GM19240 (cell line): ENCODE measurements around the gene LUC7L3.

ENCODE experiments used
- DNase-seq: peaks from one replicate; pipeline ENCODE4 v3.0.0; 2011; ENCODE audit warnings: low spot score; ENCODE audit not compliant: insufficient read length

The LUC7L3 gene

DNA sequence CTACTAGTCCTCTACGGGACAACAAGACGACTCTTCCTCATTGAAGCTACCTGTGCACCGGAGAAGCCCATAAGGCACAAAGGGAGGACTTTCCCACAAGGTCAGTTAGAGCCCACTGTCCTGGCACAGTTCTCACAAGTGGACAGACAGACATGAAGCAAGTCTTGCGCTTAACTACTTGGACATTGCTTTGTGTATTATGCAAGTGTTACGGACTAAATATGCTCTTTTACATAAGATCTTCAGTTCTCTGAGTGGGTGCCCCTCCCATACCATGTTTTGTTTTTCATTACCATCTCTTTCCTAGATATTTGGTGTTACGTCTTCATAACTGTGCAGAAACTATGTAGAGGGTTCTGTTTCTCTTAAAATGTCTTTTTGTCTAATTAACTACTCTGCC, 29.8 kb downstream of the LUC7L3 start:
- no peak for DNase-seq

DNA sequence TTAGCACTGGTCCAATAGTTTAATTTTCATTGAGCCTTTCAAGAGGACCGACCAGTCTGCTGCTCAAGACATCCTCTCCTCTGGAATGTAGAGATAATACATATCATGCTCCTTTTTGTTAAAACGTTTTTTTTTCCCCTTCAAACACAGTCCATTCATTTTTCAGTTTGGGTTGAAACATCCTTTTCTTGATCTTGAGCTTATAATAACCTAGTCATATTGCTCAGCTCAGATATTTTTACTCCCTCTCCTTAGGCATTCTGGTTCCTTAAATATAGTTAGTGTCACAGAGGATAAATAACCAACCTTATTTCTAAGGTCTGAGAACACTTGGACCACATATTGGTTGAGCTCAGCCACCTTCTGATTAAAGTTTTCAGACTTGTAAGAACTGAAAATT, 35.1 kb downstream of the LUC7L3 start:
- DNase-seq: no peak

DNA sequence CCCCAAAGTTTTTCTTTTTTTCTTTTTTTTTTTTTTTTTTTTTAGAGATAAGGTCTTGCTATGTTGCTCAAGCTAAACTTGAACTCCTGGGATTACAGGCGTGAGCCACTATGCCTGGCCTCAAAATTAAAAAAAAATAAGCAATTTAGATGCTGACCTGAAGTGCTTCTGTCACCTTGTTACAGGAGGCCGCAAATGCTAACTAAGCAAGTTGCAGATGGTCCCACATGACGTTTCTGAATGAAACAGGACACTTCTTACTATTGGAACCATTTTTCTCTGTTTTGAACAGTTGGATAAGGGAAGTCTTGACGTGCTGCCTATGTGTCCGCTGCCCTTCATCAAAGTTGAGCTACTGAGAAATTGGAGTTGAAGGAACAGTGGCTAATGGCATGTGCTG, 39.1 kb downstream of the LUC7L3 start:
- DNase-seq: no peak

DNA sequence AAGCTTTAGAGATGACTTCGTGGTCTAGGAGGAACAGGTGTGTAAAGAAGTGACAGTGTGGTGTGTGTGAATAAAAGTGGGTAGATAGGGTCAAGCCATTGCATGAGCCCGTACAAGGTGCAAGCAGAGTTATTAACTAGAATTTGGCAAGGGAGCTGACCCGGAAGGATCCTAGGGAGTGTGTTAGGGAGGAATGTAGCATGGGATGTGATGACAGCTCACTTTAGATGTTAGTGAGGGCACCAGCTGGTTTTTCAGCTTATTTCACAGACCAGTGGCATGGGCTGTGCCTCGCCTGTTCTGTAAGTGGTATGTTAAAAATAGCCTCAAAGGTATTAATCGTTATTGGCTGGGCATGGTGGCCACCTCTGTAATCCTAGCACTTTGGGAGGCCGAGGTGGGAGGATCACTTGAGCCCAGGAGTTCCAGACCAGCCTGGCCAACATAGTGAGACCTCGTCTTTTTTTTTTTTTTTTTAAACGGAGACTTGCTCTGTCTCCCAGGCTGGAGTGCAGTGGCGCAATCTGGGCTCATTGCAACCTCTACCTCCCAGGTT, 39.7 kb downstream of the LUC7L3 start:
- no peak for DNase-seq

DNA sequence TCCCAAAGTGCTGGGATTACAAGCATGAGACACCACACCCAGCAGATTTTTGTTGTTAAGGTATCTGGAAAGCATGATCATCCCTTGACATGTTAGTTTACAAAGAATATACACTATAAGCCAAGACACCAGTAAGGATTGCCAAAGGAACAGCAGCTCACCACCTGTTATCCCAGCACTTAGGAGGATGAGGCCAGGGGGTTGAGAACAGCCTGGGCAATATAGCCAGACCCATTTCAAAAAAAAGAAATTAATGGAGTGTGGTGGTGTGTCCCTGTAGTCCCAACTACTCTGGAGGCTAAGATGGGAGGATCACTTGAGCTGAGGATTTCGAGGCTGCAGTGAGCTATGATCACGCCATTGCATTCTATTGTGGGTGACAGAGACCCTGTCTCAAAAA, 42.8 kb downstream of the LUC7L3 start:
- no peak for DNase-seq

GRCh38 chr17:50763716-50764475, 44.5 kb downstream of the LUC7L3 start:
- no peak for DNase-seq

GRCh38 chr17:50764734-50765149, 45.3 kb downstream of the LUC7L3 start:
- no peak for DNase-seq

GRCh38 chr17:50765454-50766221, 46.2 kb downstream of the LUC7L3 start:
- DNase-seq: no peak

- no peak for DNase-seq
Measured at GRCh38 chr17:50766222-50767023, 47.0 kb downstream of the LUC7L3 start.

DNA sequence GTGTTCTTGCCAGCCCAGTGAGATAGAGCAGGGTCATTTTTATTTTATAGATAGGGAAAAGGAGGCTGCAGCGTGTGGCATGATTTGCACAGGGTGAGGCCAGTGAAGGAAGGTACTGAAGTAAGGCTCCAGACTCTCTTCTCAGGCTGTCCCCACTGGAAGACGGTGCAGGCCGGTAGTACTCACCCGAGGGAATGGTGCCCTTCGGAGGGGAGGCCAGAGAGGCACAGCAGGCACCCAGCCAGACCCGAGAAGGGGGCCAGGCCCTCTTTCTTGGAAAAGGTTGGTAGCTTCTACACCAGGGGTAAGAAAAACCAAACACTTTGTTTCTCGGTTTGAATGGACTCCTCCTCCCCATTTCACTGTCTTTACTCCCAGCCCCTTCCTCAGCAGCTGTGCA, 47.6 kb downstream of the LUC7L3 start:
- DNase-seq: no peak

DNA sequence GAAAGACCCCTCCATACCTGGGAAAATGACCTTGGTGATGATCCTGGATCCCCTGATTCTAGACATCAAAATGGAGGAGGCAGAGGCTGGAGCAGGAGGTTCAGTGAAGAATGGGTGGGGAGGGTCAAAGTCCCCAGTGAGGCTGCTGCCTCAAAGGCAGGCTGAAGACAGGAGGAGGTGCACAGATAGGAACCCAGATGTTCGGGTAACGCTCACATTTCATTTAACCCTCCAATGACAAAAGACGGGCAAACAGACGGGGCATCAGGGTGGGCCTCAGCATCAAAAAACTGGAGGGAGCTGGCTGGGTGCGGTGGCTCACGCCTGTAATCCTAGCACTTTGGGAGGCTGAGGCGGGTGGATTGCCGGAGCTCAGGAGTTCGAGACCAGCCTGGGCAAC, 48.0 kb downstream of the LUC7L3 start, which contains the start of gene ANKRD40CL:
TSS of gene ANKRD40CL (minus strand) at position 73 of the 400 bp plus-strand sequence. CDS start 605 bp downstream, outside the sequence.
- DNase-seq: no peak

DNA sequence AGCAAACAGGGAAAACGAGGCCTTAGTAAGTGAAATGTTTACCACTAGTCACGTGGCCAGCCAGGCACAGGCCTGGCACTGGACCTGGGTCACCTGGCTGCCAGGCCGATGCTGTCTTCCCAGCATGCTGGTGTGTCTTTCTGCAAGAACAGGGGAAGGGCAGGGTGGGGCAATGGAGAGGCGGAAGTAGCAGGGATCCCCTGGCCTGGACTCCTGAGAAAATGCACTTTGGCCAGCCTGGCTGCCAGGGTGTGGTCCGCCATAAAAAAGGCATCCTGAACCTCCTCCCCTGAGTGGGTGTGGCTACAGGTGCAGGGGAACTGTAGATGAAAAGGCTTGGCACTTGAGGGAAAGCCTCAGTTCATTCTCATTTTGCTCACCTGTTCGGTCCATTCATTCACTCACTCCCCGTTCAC, 49.0 kb downstream of the LUC7L3 start:
- no peak for DNase-seq

DNA sequence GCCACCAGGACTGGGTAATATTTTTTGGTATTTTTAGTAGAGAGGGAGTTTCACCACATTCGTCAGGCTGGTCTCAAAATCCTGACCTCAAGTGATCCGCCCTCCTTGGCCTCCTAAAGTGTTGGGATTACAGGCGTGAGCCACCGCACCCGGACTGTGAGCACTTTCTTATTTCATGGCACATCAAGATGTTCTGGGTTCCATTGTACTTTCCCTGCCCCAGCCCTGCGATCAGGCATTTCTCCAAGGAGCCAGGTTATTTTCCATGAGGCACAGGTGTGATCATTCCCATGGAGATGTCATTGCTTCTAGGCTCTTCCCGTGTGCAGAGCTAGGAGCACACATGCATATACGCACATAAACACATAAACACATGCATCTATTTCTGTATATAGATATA, 50.5 kb downstream of the LUC7L3 start:
- DNase-seq: no peak

GRCh38 chr17:50770346-50770745, 50.9 kb downstream of the LUC7L3 start:
- DNase-seq: no peak

DNA sequence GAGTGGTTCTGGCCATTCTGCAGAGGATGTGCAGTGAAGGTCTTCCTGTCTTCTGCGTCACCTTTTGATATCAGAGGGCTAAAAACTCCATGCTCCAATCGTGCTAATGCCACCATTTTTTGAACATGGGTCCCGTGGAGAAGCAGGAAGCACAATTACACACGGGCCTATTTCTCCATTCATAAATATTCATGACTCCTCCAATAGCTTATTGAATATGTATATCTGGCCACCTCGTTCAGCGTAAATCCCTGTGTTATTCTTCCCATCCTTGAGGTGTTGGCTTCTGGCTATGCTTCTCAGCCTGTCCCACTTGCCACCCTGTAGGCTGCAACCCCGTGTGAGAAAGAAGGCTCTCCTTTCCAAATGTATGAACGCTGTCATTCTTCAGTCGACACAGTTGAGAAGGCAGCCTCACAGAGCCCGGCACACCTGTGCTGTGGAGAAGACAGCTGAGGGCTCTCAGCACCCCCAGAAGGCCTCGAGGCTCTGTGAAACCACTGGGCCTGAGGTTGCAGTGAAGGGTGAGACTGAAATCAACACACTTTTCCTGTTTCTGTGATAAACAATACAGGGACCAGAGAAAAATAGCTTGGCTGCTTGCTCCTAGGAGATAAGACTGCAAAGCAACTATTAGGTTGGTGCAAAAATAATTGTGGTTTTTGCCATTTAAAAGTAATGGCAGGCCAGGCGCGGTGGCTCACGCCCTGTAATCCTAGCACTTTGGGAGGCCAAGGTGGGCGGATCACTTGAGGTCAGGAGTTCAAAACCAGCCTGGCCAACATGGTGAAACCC, 52.8 kb downstream of the LUC7L3 start:
- no peak for DNase-seq

DNA sequence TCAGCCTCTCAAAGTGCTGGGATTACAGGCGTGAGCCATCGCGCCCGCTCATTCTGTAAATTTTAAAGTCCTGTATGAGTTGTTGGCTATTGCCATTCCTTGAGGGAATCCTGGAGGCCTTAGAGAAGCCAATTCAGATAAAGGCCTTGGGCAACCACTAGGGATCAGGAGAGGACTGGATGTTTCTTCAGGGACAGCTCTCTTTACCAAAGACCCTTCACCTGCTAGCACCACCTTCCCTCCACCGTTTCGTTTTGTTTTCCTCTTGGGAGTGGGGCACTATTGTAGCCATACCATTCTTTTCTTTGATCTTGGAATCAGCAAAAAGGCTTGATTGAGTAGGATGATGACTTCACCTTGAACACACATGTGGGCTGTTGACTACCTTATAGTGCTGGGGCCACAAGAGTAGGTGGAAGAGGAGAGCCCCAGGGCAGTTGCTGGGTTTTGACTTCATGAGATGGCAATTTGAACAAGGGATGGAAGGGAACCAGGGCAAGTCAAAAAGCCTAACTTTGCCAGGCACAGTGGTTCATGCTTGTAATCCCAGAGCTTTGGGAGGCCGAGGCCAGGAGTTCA, 54.9 kb downstream of the LUC7L3 start:
- DNase-seq: no peak

- no peak for DNase-seq
Measured at GRCh38 chr17:50775926-50776325, 56.5 kb downstream of the LUC7L3 start.

GRCh38 chr17:50778471-50778870, 59.1 kb downstream of the LUC7L3 start:
- no peak for DNase-seq

DNA sequence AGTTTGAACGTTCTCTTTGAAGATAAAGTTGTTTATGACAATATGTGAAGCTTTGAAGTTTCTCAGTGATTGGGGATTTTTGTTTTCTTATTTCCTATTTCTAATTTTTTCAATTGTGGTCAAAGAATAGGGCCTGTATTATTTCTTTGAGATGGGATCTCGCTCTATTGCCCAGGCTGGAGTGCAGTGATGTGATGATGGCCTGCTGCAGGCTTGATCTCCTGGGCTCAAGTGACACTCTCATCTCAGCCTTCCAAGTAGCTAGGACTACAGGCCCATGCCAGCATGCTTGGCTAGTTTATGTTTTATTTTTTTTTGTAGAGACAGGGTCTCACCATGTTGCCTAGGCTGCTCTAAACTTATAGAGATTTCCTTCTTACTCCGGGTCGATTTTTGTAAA, 59.6 kb downstream of the LUC7L3 start:
- no peak for DNase-seq

DNA sequence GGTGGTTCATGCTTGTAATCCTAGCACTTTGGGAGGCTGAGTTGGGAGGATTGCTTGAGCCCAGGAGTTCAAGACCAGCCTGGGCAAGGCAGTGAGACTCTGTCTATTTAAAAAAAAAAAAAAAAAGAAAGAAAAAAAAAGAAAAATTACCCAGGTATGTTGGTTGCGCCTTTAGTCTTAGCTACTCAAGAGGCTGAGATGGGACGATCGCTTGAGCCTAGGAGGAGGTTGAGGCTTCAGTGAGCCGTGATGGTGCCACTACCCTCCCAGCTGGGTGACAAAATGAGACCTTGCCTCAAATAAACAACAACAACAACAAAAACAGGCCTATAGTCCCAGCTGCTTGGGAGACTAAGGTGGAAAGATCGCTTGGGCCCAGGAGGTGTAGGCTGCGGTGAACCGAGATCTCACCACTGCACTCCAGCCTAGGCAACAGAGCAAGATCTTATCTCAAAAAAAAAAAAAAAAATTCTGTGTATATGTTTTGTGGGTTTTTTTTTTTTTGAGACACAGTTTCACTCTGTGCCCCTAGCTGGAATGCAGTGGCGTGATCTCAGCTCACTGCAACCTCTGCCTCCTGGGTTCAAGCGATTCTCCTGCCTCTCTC, 60.4 kb downstream of the LUC7L3 start:
- no peak for DNase-seq
